NB4 (cell line): ENCODE results near the gene TEDC1.

Experiments used
- MAX ChIP-seq: IDR thresholded peaks from 2 replicates; pipeline ENCODE4 v1.6.1; 2011; ENCODE audit warnings: low read depth, low read length
- MYC ChIP-seq: IDR thresholded peaks from 2 replicates; pipeline ENCODE4 v1.6.1; 2011; ENCODE audit warnings: low read depth, low read length
- POLR2A ChIP-seq: IDR thresholded peaks from 2 replicates; pipeline ENCODE4 v1.6.1; 2011; ENCODE audit warnings: mild to moderate bottlenecking; ENCODE audit not compliant: insufficient read length; ENCODE audit errors: extremely low read depth
- TF ChIP-seq, protein P1 (sequence below): IDR thresholded peaks from one replicate; pipeline ENCODE4 v1.5.1; 2012; ENCODE audit warnings: low read depth, low read length

DNA sequence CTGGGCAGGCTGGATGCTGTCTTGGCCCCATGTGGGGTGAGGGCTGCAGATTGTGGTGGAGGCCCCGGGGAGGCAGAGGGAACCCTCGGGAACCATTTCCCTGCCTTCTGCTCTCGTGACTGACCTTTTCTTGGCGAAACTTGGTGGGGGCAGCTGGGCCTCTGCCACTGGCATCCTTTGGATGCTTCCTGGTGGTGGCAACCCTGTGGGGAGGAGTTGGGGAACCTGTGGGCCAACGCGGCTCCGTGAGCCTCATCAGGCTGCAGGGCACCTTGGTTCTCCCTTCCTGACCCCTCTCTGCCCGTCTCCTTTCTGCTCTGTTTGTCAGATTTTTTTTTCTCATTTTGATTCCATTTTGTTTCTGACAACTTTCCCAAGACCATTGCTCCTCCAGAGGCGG is 49.8 kb downstream of the TEDC1 start:
- TF ChIP-seq, protein P1, sequence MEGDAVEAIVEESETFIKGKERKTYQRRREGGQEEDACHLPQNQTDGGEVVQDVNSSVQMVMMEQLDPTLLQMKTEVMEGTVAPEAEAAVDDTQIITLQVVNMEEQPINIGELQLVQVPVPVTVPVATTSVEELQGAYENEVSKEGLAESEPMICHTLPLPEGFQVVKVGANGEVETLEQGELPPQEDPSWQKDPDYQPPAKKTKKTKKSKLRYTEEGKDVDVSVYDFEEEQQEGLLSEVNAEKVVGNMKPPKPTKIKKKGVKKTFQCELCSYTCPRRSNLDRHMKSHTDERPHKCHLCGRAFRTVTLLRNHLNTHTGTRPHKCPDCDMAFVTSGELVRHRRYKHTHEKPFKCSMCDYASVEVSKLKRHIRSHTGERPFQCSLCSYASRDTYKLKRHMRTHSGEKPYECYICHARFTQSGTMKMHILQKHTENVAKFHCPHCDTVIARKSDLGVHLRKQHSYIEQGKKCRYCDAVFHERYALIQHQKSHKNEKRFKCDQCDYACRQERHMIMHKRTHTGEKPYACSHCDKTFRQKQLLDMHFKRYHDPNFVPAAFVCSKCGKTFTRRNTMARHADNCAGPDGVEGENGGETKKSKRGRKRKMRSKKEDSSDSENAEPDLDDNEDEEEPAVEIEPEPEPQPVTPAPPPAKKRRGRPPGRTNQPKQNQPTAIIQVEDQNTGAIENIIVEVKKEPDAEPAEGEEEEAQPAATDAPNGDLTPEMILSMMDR = no peak
- no peak for TF ChIP-seq POLR2A
- TF ChIP-seq MAX = no peak
- TF ChIP-seq MYC = no peak
